ENCODE measurements around the gene KLHDC2. TPM values are rescaled to one million over a fixed set of nuclear protein-coding genes. Genes with fewer than 3 reads are reported as not detected.

The KLHDC2 gene, protein sequence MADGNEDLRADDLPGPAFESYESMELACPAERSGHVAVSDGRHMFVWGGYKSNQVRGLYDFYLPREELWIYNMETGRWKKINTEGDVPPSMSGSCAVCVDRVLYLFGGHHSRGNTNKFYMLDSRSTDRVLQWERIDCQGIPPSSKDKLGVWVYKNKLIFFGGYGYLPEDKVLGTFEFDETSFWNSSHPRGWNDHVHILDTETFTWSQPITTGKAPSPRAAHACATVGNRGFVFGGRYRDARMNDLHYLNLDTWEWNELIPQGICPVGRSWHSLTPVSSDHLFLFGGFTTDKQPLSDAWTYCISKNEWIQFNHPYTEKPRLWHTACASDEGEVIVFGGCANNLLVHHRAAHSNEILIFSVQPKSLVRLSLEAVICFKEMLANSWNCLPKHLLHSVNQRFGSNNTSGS
- total RNA-seq (2021; ENCODE audit: unreplicated experiment) (26.4 TPM), Bru-seq, nascent RNA (percentile 73 among the genes with signal in this experiment), BruChase-seq, experiment 1, labeled RNA remaining after a 6-hour chase (percentile 74 among the genes with signal in this experiment), BruChase-seq, experiment 2, labeled RNA remaining after a 2-hour chase (percentile 62 among the genes with signal in this experiment)
- 21.2 and 21.6 TPM in 2 replicates for polyA plus RNA-seq (2012)
- long read RNA-seq, full-length matches to known transcripts = 57 of 70 reads
- long read RNA-seq, partial matches to known transcripts = 4 of 70 reads
- long read RNA-seq, other reads (novel, unspliced or antisense) = 9 of 70 reads

GRCh38 chr14:49767571-49768300 lies at the start of gene KLHDC2:
KLHDC2 (plus strand) TSS chr14:49768153; CDS start chr14:49768469, 316 bp downstream.
- BruUV-seq (replicated peaks) = TSS peak; percentile 81
- POLR2A ChIA-PET = interaction anchor here (0.6 to 2.1 kb wide), 9 partner anchors 13 to 134 kb away, joined by 3 to 8 read pairs (median 3); partner anchors contain the start of gene NEMF
- no peak for TF ChIP-seq ZNF274 (IDR thresholded peaks at IDR 0.05; ENCODE audit: low read depth, low read length)
- peak; percentile 87 for TF ChIP-seq ZFX (IDR thresholded peaks at IDR 0.05)
- TF ChIP-seq CBX3 (IDR thresholded peaks at IDR 0.05; ENCODE audit: low read depth) = peak; percentile 61; the same call in 1 of the 2 replicates
- TF ChIP-seq, protein P1, sequence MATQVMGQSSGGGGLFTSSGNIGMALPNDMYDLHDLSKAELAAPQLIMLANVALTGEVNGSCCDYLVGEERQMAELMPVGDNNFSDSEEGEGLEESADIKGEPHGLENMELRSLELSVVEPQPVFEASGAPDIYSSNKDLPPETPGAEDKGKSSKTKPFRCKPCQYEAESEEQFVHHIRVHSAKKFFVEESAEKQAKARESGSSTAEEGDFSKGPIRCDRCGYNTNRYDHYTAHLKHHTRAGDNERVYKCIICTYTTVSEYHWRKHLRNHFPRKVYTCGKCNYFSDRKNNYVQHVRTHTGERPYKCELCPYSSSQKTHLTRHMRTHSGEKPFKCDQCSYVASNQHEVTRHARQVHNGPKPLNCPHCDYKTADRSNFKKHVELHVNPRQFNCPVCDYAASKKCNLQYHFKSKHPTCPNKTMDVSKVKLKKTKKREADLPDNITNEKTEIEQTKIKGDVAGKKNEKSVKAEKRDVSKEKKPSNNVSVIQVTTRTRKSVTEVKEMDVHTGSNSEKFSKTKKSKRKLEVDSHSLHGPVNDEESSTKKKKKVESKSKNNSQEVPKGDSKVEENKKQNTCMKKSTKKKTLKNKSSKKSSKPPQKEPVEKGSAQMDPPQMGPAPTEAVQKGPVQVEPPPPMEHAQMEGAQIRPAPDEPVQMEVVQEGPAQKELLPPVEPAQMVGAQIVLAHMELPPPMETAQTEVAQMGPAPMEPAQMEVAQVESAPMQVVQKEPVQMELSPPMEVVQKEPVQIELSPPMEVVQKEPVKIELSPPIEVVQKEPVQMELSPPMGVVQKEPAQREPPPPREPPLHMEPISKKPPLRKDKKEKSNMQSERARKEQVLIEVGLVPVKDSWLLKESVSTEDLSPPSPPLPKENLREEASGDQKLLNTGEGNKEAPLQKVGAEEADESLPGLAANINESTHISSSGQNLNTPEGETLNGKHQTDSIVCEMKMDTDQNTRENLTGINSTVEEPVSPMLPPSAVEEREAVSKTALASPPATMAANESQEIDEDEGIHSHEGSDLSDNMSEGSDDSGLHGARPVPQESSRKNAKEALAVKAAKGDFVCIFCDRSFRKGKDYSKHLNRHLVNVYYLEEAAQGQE (IDR thresholded peaks at IDR 0.05; ENCODE audit: low read depth) = no peak
- 0 out of 2 replicates have a peak, but pooled peaks have one; percentile 16 for TF ChIP-seq JUND (IDR thresholded peaks at IDR 0.05)
- peak; percentile 28 for TF ChIP-seq SP1 (IDR thresholded peaks at IDR 0.05; ENCODE audit: low read depth)
- peak; percentile 46 for TF ChIP-seq TCF7L2 (IDR thresholded peaks at IDR 0.05; ENCODE audit: borderline replicate concordance, extremely low read depth, insufficient read depth, insufficient read length)
- TF ChIP-seq EGR1 (IDR thresholded peaks at IDR 0.05; ENCODE audit: low read depth) = peak; percentile 22; the same call in 1 of the 2 replicates
- peak; percentile 54 for TF ChIP-seq POLR2A (IDR thresholded peaks at IDR 0.05; ENCODE audit: borderline replicate concordance, extremely low read depth, insufficient read depth, insufficient read length)
- TF ChIP-seq, protein P2, sequence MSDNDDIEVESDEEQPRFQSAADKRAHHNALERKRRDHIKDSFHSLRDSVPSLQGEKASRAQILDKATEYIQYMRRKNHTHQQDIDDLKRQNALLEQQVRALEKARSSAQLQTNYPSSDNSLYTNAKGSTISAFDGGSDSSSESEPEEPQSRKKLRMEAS (IDR thresholded peaks at IDR 0.05) = peak; percentile 63
- TF ChIP-seq POLR2AphosphoS5 (IDR thresholded peaks at IDR 0.05; ENCODE audit: low read depth, low read length) = peak; percentile 88
- peak; percentile 6 for TF ChIP-seq YY1 (IDR thresholded peaks at IDR 0.05; ENCODE audit: extremely low read depth, insufficient replicate concordance, low read depth, low read length)
- TF ChIP-seq, protein P3, sequence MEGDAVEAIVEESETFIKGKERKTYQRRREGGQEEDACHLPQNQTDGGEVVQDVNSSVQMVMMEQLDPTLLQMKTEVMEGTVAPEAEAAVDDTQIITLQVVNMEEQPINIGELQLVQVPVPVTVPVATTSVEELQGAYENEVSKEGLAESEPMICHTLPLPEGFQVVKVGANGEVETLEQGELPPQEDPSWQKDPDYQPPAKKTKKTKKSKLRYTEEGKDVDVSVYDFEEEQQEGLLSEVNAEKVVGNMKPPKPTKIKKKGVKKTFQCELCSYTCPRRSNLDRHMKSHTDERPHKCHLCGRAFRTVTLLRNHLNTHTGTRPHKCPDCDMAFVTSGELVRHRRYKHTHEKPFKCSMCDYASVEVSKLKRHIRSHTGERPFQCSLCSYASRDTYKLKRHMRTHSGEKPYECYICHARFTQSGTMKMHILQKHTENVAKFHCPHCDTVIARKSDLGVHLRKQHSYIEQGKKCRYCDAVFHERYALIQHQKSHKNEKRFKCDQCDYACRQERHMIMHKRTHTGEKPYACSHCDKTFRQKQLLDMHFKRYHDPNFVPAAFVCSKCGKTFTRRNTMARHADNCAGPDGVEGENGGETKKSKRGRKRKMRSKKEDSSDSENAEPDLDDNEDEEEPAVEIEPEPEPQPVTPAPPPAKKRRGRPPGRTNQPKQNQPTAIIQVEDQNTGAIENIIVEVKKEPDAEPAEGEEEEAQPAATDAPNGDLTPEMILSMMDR (IDR thresholded peaks at IDR 0.05 in 2 of 3, conservative IDR thresholded peaks at IDR 0.05 in 1 of 3; ENCODE audit: borderline replicate concordance in 1 of 3, insufficient read depth in 1 of 3, low read depth in 2 of 3, low read length in 2 of 3) = peak in 2 of 3 experiments; percentile 6 to 51; a peak in 3 of 6 replicates

More at GRCh38 chr14:49767571-49768300, at the start of gene KLHDC2:
- Histone ChIP-seq H3K4me3 (replicated peaks in 1 of 2; ENCODE audit: low read depth in 1 of 2, low read length in 2 of 2) (peak within 1 kb of the TSS; percentile 74 to 99), H3K9me2 (ENCODE audit: insufficient read depth) (no peaks in the 10 kb centered on the region), H4K20me1 (ENCODE audit: insufficient read depth) (no peaks in the 10 kb centered on the region), H2AFZ (ENCODE audit: low read depth, low read length, poor library complexity, severe bottlenecking) (peak within 1 kb of the TSS; percentile 95), H3K27ac (ENCODE audit: low read depth, low read length) (peak within 1 kb of the TSS; percentile 95), H3K4me2 (ENCODE audit: low read length) (peak within 1 kb of the TSS; percentile 97), H3K4me1 (ENCODE audit: control insufficient read depth in 1 of 2, insufficient read depth in 2 of 2, low read length in 2 of 2) (peaks cover 13 to 32% of the 10 kb centered on the region in 2 experiments), H3K9ac (ENCODE audit: low read length) (peak within 1 kb of the TSS; percentile 96), H3K27me3 (ENCODE audit: insufficient read depth, low read length) (no peaks in the 10 kb centered on the region), H3K36me3 (ENCODE audit: control insufficient read depth in 1 of 2, insufficient read depth in 2 of 2, low read length in 2 of 2) (no peaks in the 10 kb centered on the region), H3K79me2 (ENCODE audit: insufficient read depth, low read length) (peaks cover 17% of the 10 kb centered on the region; the same call in 1 of the 2 replicates), H3K9me3 (ENCODE audit: control insufficient read depth in 1 of 2, insufficient read depth in 1 of 2, low read depth in 1 of 2, low read length in 2 of 2) (no peaks in the 10 kb centered on the region)
- ATAC-seq = peak; percentile 90
- intact Hi-C loops (cut with micrococcal nuclease) = loop anchor here (1.0 to 5.0 kb wide), 2 partner anchors 80 to 133 kb away; partner anchors contain the start of gene POLE2
- RAD21 ChIA-PET (ENCODE audit: low non-redundant PET in 1 of 2, low total read pairs in 2 of 2, uncharacterized antibody in 2 of 2, unreplicated experiment in 2 of 2) = interaction anchor here (0.6 to 1.4 kb wide), 5 partner anchors 61 to 180 kb away, joined by 3 to 5 read pairs (median 3); no protein-coding TSS in a partner anchor
- CTCF ChIA-PET = interaction anchor here (1.3 to 1.4 kb wide), 3 partner anchors 8 to 134 kb away, joined by 3 to 9 read pairs (median 3); no protein-coding TSS in a partner anchor
- peak; percentile 59 for DNase-seq (ENCODE audit: low read depth, low spot score)

Data from HCT116 (cell line).